Thyroid gland (tissue), 4 donors: ENCODE data around the gene IRS2.

Experiments
- CTCF ChIP-seq, 6 experiments: fragments of 200-600 bp in 3 of 6; fragments of 450-650 bp in 3 of 6; sonication (generic) in 3 of 6; IDR thresholded peaks; one replicate each; pipeline ENCODE4 v1.5.1; 2016 to 2019; ENCODE audit warnings: antibody characterized with exemption in 6 of 6, mild to moderate bottlenecking in 2 of 6, inconsistent platforms in 1 of 6, moderate library complexity in 1 of 6
- POLR2A ChIP-seq, 2 donors: fragments of 450-650 bp; IDR thresholded peaks; one replicate each; pipeline ENCODE4 v1.6.1; 2017; ENCODE audit warnings: antibody characterized with exemption in 2 of 2, mild to moderate bottlenecking in 2 of 2, moderate library complexity in 1 of 2

- TF ChIP-seq CTCF (IDR thresholded peaks at IDR 0.05) (no peak), POLR2A (IDR thresholded peaks at IDR 0.05) (no peak)
These were observed 64.3 kb downstream of the IRS2 start for GRCh38 chr13:109722068-109722467.
